Fibroblast of pulmonary artery (primary cell): ENCODE results near the gene NR2F1.
A peak's percentile ranks its signal among the peaks of the same experiment; 100 is the strongest.

Experiments
- DNase-seq: peaks from one replicate; pipeline ENCODE4 v3.0.0-alpha.2; 2010; ENCODE audit warnings: low read depth
- H3K4me3 ChIP-seq: replicated peaks from 2 replicates; pipeline ENCODE4 v1.5.1; 2011; ENCODE audit warnings: low read depth, mild to moderate bottlenecking, control low read depth, low read length, moderate library complexity
- TF ChIP-seq, protein P1 (sequence below): IDR thresholded peaks from 2 replicates; pipeline ENCODE4 v1.5.1; 2011; ENCODE audit warnings: mild to moderate bottlenecking, control low read depth, low read length, inconsistent platforms; ENCODE audit errors: missing control alignments

NR2F1 gene

DNA sequence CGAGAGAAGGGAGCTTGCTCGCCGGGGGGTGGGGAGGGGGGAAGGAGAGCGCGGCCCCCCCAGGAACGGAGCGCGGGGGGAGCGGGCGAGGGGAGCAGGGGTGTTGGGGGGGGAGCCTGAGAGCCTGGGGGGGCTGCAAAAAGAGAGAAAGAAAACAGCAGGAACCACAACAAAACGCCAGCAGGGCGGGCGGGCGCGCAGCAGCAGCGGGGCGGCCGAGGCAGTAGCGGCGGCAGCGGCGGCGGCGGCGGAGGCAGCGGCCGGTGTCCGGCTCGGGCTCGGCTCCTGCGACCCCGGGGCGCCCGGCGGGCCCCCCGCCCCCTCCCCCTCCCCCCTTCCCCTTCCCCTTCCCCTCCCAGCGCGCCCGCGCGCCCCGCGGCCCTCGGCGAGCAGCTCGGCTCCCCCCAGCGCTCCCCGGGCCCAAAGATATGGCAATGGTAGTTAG lies 1.6 kb downstream of the NR2F1 start:
- H3K4me3 ChIP-seq = peak overlapping the region; percentile 89
- DNase-seq = no peak
- TF ChIP-seq, protein P1, sequence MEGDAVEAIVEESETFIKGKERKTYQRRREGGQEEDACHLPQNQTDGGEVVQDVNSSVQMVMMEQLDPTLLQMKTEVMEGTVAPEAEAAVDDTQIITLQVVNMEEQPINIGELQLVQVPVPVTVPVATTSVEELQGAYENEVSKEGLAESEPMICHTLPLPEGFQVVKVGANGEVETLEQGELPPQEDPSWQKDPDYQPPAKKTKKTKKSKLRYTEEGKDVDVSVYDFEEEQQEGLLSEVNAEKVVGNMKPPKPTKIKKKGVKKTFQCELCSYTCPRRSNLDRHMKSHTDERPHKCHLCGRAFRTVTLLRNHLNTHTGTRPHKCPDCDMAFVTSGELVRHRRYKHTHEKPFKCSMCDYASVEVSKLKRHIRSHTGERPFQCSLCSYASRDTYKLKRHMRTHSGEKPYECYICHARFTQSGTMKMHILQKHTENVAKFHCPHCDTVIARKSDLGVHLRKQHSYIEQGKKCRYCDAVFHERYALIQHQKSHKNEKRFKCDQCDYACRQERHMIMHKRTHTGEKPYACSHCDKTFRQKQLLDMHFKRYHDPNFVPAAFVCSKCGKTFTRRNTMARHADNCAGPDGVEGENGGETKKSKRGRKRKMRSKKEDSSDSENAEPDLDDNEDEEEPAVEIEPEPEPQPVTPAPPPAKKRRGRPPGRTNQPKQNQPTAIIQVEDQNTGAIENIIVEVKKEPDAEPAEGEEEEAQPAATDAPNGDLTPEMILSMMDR = no peak

- DNase-seq = no peak
- H3K4me3 ChIP-seq = peak overlapping the region; percentile 89
- TF ChIP-seq, protein P1 = no peak
These were observed 2.2 kb downstream of the NR2F1 start for GRCh38 chr5:93585041-93585766.

DNA sequence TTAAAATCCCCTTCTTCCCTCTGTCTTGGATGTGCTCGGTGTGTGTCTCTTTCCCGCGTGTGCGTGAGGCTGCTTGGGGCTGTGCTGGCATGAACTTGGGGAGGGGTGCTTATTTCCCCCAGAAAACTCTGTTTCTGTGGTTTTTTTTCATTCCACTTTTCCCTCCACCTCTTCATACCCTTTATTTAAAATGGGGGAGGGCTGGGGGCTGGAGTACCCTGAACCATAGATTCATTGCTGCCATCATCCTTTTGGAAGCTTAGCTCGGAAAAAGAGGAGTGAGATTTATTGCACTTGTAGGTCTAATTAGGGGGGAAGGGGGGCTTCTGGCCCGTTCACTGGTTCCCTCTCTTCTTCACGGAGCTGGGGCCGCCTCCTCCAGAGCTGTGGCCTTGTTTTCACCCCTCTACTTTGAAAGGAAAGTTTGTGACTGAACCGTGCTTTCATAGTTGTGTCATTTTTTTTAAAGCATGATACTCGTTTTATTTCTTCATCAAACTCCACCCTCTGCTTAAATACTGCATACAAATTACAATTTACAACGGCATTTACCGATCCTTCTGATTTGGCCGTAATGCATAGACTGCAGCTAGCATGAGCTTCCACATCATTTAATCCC lies 2.9 kb downstream of the NR2F1 start:
- peak overlapping the region; percentile 89 for H3K4me3 ChIP-seq
- TF ChIP-seq, protein P1 = no peak

GRCh38 chr5:93586736-93587596 lies 3.9 kb downstream of the NR2F1 start:
- H3K4me3 ChIP-seq = peak overlapping the region; percentile 89
- TF ChIP-seq, protein P1 = no peak
- DNase-seq = no peak

More for the DNA sequence above, 2.9 kb downstream of the NR2F1 start:
- DNase-seq = no peak

GRCh38 chr5:93587597-93588351 lies 4.8 kb downstream of the NR2F1 start:
- DNase-seq = no peak
- peak overlapping the region; percentile 89 for H3K4me3 ChIP-seq
- TF ChIP-seq, protein P1 = no peak
